ENCODE data around the gene PRKAA1.

DNA sequence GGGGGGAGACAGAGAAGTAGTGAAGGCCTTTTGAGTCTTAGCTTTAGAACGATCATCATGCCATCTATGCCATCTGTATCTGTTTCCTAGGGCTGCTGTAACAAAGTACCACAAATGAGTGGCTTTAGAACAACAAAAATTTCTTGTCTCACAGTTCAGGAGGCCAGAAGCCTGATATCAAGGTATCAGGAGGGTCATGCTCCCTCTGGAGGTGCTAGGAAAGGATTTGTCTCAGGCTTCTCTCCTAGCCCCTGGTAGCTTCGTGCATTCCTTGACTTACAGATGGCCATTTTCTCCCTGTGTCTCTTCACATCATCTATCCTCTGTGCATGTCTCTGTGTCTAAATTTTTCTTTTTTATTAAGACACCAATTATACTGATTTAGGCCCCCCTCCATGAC is 48.2 kb upstream of the PRKAA1 start:
- TF ChIP-seq CTCF (IDR thresholded peaks at IDR 0.05; ENCODE audit: insufficient read depth, low read depth, low read length) (no peak), EZH2 (IDR thresholded peaks at IDR 0.05; ENCODE audit: insufficient read depth, low read length) (no peak)

Measured in astrocyte (in vitro differentiated cells and primary cell).